H1 (cell line): ENCODE results near the gene NHS. TPM values are rescaled to one million over a fixed set of nuclear protein-coding genes. Genes with fewer than 3 reads are reported as not detected.

Source experiments
- CTCF ChIA-PET: fragments of 300-600 bp; sonication (Branson Sonifier 250); formaldehyde crosslinking; loops from one replicate; lab custom pipeline; 2021; ENCODE audit not compliant: partially characterized antibody; lab: Charles Lee
- POLR2A ChIA-PET: fragments of 300-600 bp; sonication (Branson Sonifier 250); formaldehyde crosslinking; loops from one replicate; lab custom pipeline; 2021; ENCODE audit warnings: inconsistent platforms; ENCODE audit not compliant: partially characterized antibody; lab: Charles Lee
- DNase-seq, 2 experiments: peaks; one replicate each; pipeline versions ENCODE4 v3.0.0 to v3.0.0-alpha.2; 2010 to 2022; ENCODE audit warnings: low spot score in 2 of 2, low read depth in 1 of 2, mixed read lengths in 1 of 2
- FAIRE-seq: peaks from 2 replicates; lab custom pipeline; 2011; peaks lifted over from hg19 to GRCh38; lab: Jason Lieb, UNC
- H2AFZ ChIP-seq: 2 replicates; pipeline ENCODE4 v1.8.1; 2012; ENCODE audit warnings: low read length, inconsistent platforms
- H2AK5ac ChIP-seq: 2 replicates; pipeline ENCODE4 v1.6.1; 2013; ENCODE audit warnings: low read depth, low read length
- H2BK120ac ChIP-seq: replicated peaks from 2 replicates; pipeline ENCODE3; 2013; ENCODE audit warnings: low read depth, low read length, inconsistent platforms
- H2BK12ac ChIP-seq: 2 replicates; pipeline ENCODE4 v1.6.1; 2013; ENCODE audit warnings: low read depth, low read length
- H2BK15ac ChIP-seq: 2 replicates; pipeline ENCODE4 v1.6.1; 2013; ENCODE audit warnings: low read length
- H2BK20ac ChIP-seq: 2 replicates; pipeline ENCODE4 v1.6.1; 2013; ENCODE audit warnings: low read length
- H2BK5ac ChIP-seq: 2 replicates; pipeline ENCODE4 v1.6.1; 2013; ENCODE audit warnings: low read depth, low read length
- H3K14ac ChIP-seq: 2 replicates; pipeline ENCODE4 v1.6.1; 2013; ENCODE audit warnings: inconsistent platforms; ENCODE audit not compliant: insufficient read length
- H3K18ac ChIP-seq: 2 replicates; pipeline ENCODE4 v1.6.1; 2013; ENCODE audit warnings: low read length; ENCODE audit errors: extremely low read depth
- H3K23ac ChIP-seq: 2 replicates; pipeline ENCODE4 v1.6.1; 2013; ENCODE audit warnings: inconsistent platforms; ENCODE audit not compliant: insufficient read length
- H3K23me2 ChIP-seq: 2 replicates; pipeline ENCODE4 v1.6.1; 2013; ENCODE audit warnings: low read depth, low read length
- H3K27ac ChIP-seq: 2 replicates; pipeline ENCODE4 v1.6.1; 2011; ENCODE audit warnings: low read depth, low read length, inconsistent platforms
- H3K27me3 ChIP-seq, 4 experiments: replicated peaks in 1 of 4; 1 replicate in 1 of 4; 2 replicates in 3 of 4; pipeline versions ENCODE4 v1.6.1 to v1.8.1; 2011 to 2013; ENCODE audit warnings: low read length in 3 of 4, mild to moderate bottlenecking in 3 of 4, inconsistent platforms in 2 of 4, mixed read lengths in 2 of 4, moderate library complexity in 1 of 4; ENCODE audit not compliant: control insufficient read depth in 3 of 4, insufficient read depth in 3 of 4; ENCODE audit errors: extremely low read depth in 1 of 4
- H3K36me3 ChIP-seq, 4 experiments: 2 replicates each; pipeline versions ENCODE4 v1.6.1 to v1.8.1; 2011 to 2013; ENCODE audit warnings: mild to moderate bottlenecking in 4 of 4, low read length in 3 of 4, moderate library complexity in 2 of 4, control low read depth in 1 of 4, inconsistent platforms in 1 of 4; ENCODE audit not compliant: insufficient read depth in 4 of 4, control insufficient read depth in 2 of 4
- H3K4ac ChIP-seq: replicated peaks from 2 replicates; pipeline ENCODE3; 2013; ENCODE audit warnings: low read length, low read depth, mixed read lengths, inconsistent platforms; ENCODE audit not compliant: insufficient read length
- H3K4me1 ChIP-seq, 4 experiments: replicated peaks in 1 of 4; 1 replicate in 1 of 4; 2 replicates in 3 of 4; pipeline versions ENCODE4 v1.6.1 to v1.8.1; 2011 to 2013; ENCODE audit warnings: low read length in 3 of 4, inconsistent platforms in 2 of 4, mixed read lengths in 1 of 4; ENCODE audit not compliant: insufficient read depth in 4 of 4, control insufficient read depth in 3 of 4
- H3K4me2 ChIP-seq, 2 experiments: 2 replicates each; pipeline versions ENCODE4 v1.6.1 to v1.8.1; 2011 to 2013; ENCODE audit warnings: low read depth in 2 of 2, low read length in 2 of 2, control low read depth in 1 of 2, inconsistent platforms in 1 of 2, mild to moderate bottlenecking in 1 of 2; ENCODE audit not compliant: insufficient read depth in 1 of 2
- H3K4me3 ChIP-seq, 4 experiments: fragments of 200-600, 300-600 bp in 1 of 4; sonication (generic), shearing (Covaris generic), sonication (Bioruptor Twin) in 1 of 4; 2 replicates each; pipeline versions ENCODE4 v1.5.1 to v1.8.1; 2011 to 2016; ENCODE audit warnings: low read length in 4 of 4, low read depth in 3 of 4, control low read depth in 2 of 4, inconsistent platforms in 2 of 4, mild to moderate bottlenecking in 2 of 4, mixed read lengths in 1 of 4, moderate library complexity in 1 of 4; ENCODE audit not compliant: insufficient read depth in 2 of 4; ENCODE audit errors: extremely low read depth in 1 of 4
- H3K56ac ChIP-seq: replicated peaks from 2 replicates; pipeline ENCODE3; 2013; ENCODE audit warnings: low read depth, mild to moderate bottlenecking, mixed read lengths, low read length, inconsistent platforms; ENCODE audit not compliant: insufficient read length
- H3K79me1 ChIP-seq: 2 replicates; pipeline ENCODE4 v1.6.1; 2013; ENCODE audit warnings: low read depth, low read length, control low read depth
- H3K79me2 ChIP-seq, 2 experiments: 2 replicates each; pipeline versions ENCODE4 v1.6.1 to v1.8.1; 2012 to 2013; ENCODE audit warnings: low read length in 2 of 2, mild to moderate bottlenecking in 2 of 2, inconsistent platforms in 1 of 2; ENCODE audit not compliant: insufficient read depth in 2 of 2, control insufficient read depth in 1 of 2
- H3K9ac ChIP-seq, 4 experiments: replicated peaks in 1 of 4; 1 replicate in 1 of 4; 2 replicates in 3 of 4; pipeline versions ENCODE4 v1.6.1 to v1.8.1; 2011 to 2013; ENCODE audit warnings: low read depth in 3 of 4, low read length in 3 of 4, control low read depth in 2 of 4, mild to moderate bottlenecking in 2 of 4, moderate library complexity in 2 of 4, inconsistent platforms in 1 of 4; ENCODE audit errors: extremely low read depth in 1 of 4
- H3K9me3 ChIP-seq, 2 experiments: 2 replicates each; pipeline versions ENCODE4 v1.6.1 to v1.8.1; 2012 to 2013; ENCODE audit warnings: mild to moderate bottlenecking in 2 of 2, moderate library complexity in 2 of 2, control low read depth in 1 of 2, inconsistent platforms in 1 of 2, low read depth in 1 of 2, low read length in 1 of 2, mixed read lengths in 1 of 2; ENCODE audit not compliant: insufficient read depth in 2 of 2
- H4K20me1 ChIP-seq, 2 experiments: replicated peaks in 1 of 2; 2 replicates each; pipeline versions ENCODE3 to v1.8.1; 2011 to 2013; ENCODE audit warnings: inconsistent platforms in 2 of 2, low read length in 2 of 2, mild to moderate bottlenecking in 1 of 2; ENCODE audit not compliant: insufficient read depth in 2 of 2, control insufficient read depth in 1 of 2
- H4K5ac ChIP-seq: 2 replicates; pipeline ENCODE4 v1.6.1; 2013; ENCODE audit warnings: low read length, low read depth, mixed read lengths, inconsistent platforms; ENCODE audit not compliant: insufficient read length
- H4K8ac ChIP-seq: 2 replicates; pipeline ENCODE4 v1.8.0; 2013; ENCODE audit warnings: mild to moderate bottlenecking, moderate library complexity, low read length, inconsistent platforms; ENCODE audit not compliant: insufficient read depth; ENCODE audit errors: extremely low read depth
- H4K91ac ChIP-seq: replicated peaks from 2 replicates; pipeline ENCODE3; 2013; ENCODE audit warnings: low read length, mixed read lengths, inconsistent platforms; ENCODE audit not compliant: insufficient read length
- CTCF ChIP-seq, 3 experiments: IDR thresholded peaks; 1 replicate in 2 of 3; 2 replicates in 1 of 3; pipeline versions ENCODE4 v1.5.1 to v1.6.1; 2011; ENCODE audit warnings: low read length in 3 of 3, mild to moderate bottlenecking in 3 of 3, inconsistent platforms in 2 of 3, low read depth in 1 of 3, moderate library complexity in 1 of 3; ENCODE audit not compliant: insufficient read depth in 1 of 3; ENCODE audit errors: control extremely low read depth in 1 of 3
- RAD21 ChIP-seq, 2 experiments: IDR thresholded peaks in 1 of 2; conservative IDR thresholded peaks in 1 of 2; 2 replicates each; pipeline ENCODE4 v1.6.1; 2011; ENCODE audit warnings: low read depth in 2 of 2, low read length in 2 of 2, improper control_type of control experiment in 1 of 2, inconsistent platforms in 1 of 2, mild to moderate bottlenecking in 1 of 2, moderate library complexity in 1 of 2
- SUZ12 ChIP-seq: fragments of 200-600 bp; sonication (generic); IDR thresholded peaks from 2 replicates; pipeline ENCODE4 v1.6.1; 2012; ENCODE audit warnings: mild to moderate bottlenecking, inconsistent platforms, low read length, moderate library complexity, mixed read lengths
- WGBS, 2 experiments: shearing (Covaris generic) in 1 of 2; methylation state at CpG; one replicate each; pipeline versions ENCODE4 v1.1.6 to v1.1.7; 2013 to 2015; ENCODE audit warnings: low lambda C conversion rate in 2 of 2, mixed read lengths in 2 of 2, inconsistent platforms in 1 of 2, low coverage in 1 of 2, missing lambda C conversion rate in 1 of 2; ENCODE audit not compliant: insufficient replicate concordance in 2 of 2, insufficient coverage in 1 of 2, insufficient read length in 1 of 2; ENCODE audit errors: extremely low coverage in 1 of 2, missing lambda C conversion rate in 1 of 2; 5-methylcytosine and 5-hydroxymethylcytosine counted together
- polyA plus RNA-seq, 7 experiments: library from polyadenylated mRNA; depleted of rRNA in 3 of 7; stranded (reverse) in 5 of 7; unstranded in 2 of 7; fragments of >200 nt in 5 of 7; fragments of 200-250 nt in 2 of 7; gene quantifications; 1 replicate in 5 of 7; 2 replicates in 1 of 7; 4 replicates in 1 of 7; pipeline versions ENCODE4 v1.2.1 to v1.2.3, GENCODE V29; 2011 to 2013; ENCODE audit warnings: missing spikeins in 2 of 7, mixed read lengths in 2 of 7
- total RNA-seq: library from RNA; stranded (reverse); fragmentation: NEBNext Ultra II Directional; extraction: Animal tissue kit (Norgen Biotek cat#: 25700); gene quantifications from 2 replicates; pipeline ENCODE4 v1.2.1, GENCODE V29; 2021

Gene NHS
- total and polyA plus RNA-seq, 2 of the 8 experiments (the other 6 are each of a cell fraction or from before 2014, with no cell fraction given): 2.2 to 6.7 TPM

GRCh38 chrX:17355976-17356375 lies 19.0 kb upstream of the NHS start:
- H2AK5ac ChIP-seq: no peak overlapping the region

More at GRCh38 chrX:17355976-17356375, 19.0 kb upstream of the NHS start:
- POLR2A ChIA-PET: no interaction called here
- no peaks in the 10 kb centered on the region for H3K23me2 ChIP-seq
- no peak overlapping the region for H3K4me2 ChIP-seq
- no peaks in the 10 kb centered on the region for H4K20me1 ChIP-seq
- no peak overlapping the region for H2BK20ac ChIP-seq
- no peaks in the 10 kb centered on the region for H3K79me2 ChIP-seq
- H2AFZ ChIP-seq: no peak overlapping the region; the same call in 1 of the 2 replicates
- H4K8ac ChIP-seq: no peak overlapping the region
- WGBS, 2 experiments: 92% methylated on average over 1 of the region's 4 CpGs; no CpG with 5 or more reads in 1 of the 2 experiments
- H3K79me1 ChIP-seq: no peaks in the 10 kb centered on the region
- no peak overlapping the region for H3K9ac ChIP-seq
- H3K4me1 ChIP-seq: no peaks in the 10 kb centered on the region
- H4K91ac ChIP-seq: no peak overlapping the region
- no peak overlapping the region for H4K5ac ChIP-seq
- DNase-seq (no peak), FAIRE-seq (no peak)
- no peak overlapping the region for H3K18ac ChIP-seq
- H3K27ac ChIP-seq: no peak overlapping the region
- no peak overlapping the region for H3K56ac ChIP-seq
- H2BK15ac ChIP-seq: no peak overlapping the region
- no peak overlapping the region for H2BK5ac ChIP-seq
- no peak overlapping the region for H2BK12ac ChIP-seq
- H3K27me3 ChIP-seq: no peaks in the 10 kb centered on the region
- H3K23ac ChIP-seq: no peak overlapping the region
- no peak overlapping the region for H2BK120ac ChIP-seq
- TF ChIP-seq SUZ12 (no peak), RAD21 (IDR thresholded peaks at IDR 0.05 in 1 of 2, conservative IDR thresholded peaks at IDR 0.05 in 1 of 2; ENCODE audit: low read depth in 2 of 2, low read length in 2 of 2) (0 out of 4 replicates have a peak, but pooled peaks of 1 of the 2 experiments have one; percentile 12), CTCF (IDR thresholded peaks at IDR 0.05; ENCODE audit: control extremely low read depth in 1 of 3, insufficient read depth in 1 of 3, low read depth in 1 of 3, low read length in 3 of 3) (peak in 1 of 3 experiments; percentile 1; a peak in 1 of 4 replicates)
- no peak overlapping the region for H3K4me3 ChIP-seq
- no peaks in the 10 kb centered on the region for H3K9me3 ChIP-seq
- CTCF ChIA-PET: interaction anchor here (0.9 to 1.3 kb wide), 5 partner anchors 13 to 457 kb away, joined by 3 to 4 read pairs (median 3); no protein-coding TSS in a partner anchor
- H3K14ac ChIP-seq: no peak overlapping the region
- H3K4ac ChIP-seq: no peak overlapping the region
- H3K36me3 ChIP-seq: no peaks in the 10 kb centered on the region
